Glomerular endothelial cell (primary cell): ENCODE measurements around the gene C10orf105. TPM values are rescaled to one million over a fixed set of nuclear protein-coding genes. Genes with fewer than 3 reads are reported as not detected.
A peak's percentile ranks its signal among the peaks of the same experiment; 100 is the strongest.

Source experiments
- DNase-seq: peaks from one replicate; pipeline ENCODE4 v3.0.0-alpha.2; 2011; ENCODE audit warnings: low read depth, low spot score; ENCODE audit errors: extremely low read depth
- total RNA-seq: library from RNA; depleted of rRNA; stranded (reverse); fragments of >200 nt; gene quantifications from 2 replicates; pipeline ENCODE4 v1.2.3, GENCODE V29; 2015

Gene C10orf105
- total RNA-seq, 1 donor from 2014 or later, result not detected

GRCh38 chr10:71703577-71703976, 16.0 kb downstream of the C10orf105 start:
- no peak for DNase-seq

- no peak for DNase-seq
Observed at GRCh38 chr10:71701496-71702132, 18.0 kb downstream of the C10orf105 start.

GRCh38 chr10:71700731-71701368, 18.7 kb downstream of the C10orf105 start:
- no peak for DNase-seq

GRCh38 chr10:71698737-71699136, 20.8 kb downstream of the C10orf105 start:
- no peak for DNase-seq

- no peak for DNase-seq
Observed at GRCh38 chr10:71697938-71698709, 21.5 kb downstream of the C10orf105 start.

- DNase-seq, result no peak
Observed at GRCh38 chr10:71696628-71697326, 22.8 kb downstream of the C10orf105 start.

- no peak for DNase-seq
Observed at GRCh38 chr10:71695502-71696476, 23.8 kb downstream of the C10orf105 start.

- no peak for DNase-seq
Observed at GRCh38 chr10:71694567-71694968, 25.0 kb downstream of the C10orf105 start.

GRCh38 chr10:71694039-71694501, 25.5 kb downstream of the C10orf105 start:
- no peak for DNase-seq

- DNase-seq, result peak; percentile 78
Observed at GRCh38 chr10:71693377-71693776, 26.2 kb downstream of the C10orf105 start.

- DNase-seq, result no peak
Observed at GRCh38 chr10:71692598-71693306, 26.8 kb downstream of the C10orf105 start.

- no peak for DNase-seq
Observed at GRCh38 chr10:71691405-71691804, 28.2 kb downstream of the C10orf105 start.

GRCh38 chr10:71690094-71690720, 29.4 kb downstream of the C10orf105 start:
- no peak for DNase-seq

- DNase-seq, result no peak
Observed at GRCh38 chr10:71688256-71688655, 31.3 kb downstream of the C10orf105 start.

GRCh38 chr10:71687480-71687879, 32.1 kb downstream of the C10orf105 start:
- DNase-seq, result no peak

GRCh38 chr10:71687077-71687476, 32.5 kb downstream of the C10orf105 start:
- DNase-seq, result no peak

- no peak for DNase-seq
Observed at GRCh38 chr10:71685554-71686232, 33.9 kb downstream of the C10orf105 start.
